ENCODE measurements around the gene SHF. TPM values are rescaled to one million over a fixed set of nuclear protein-coding genes. Genes with fewer than 3 reads are reported as not detected.

SHF gene
- total and polyA plus RNA-seq, 2 of the 8 experiments (the other 6 are each of a cell fraction or from before 2014, with no cell fraction given) = 13.1 to 26.7 TPM

- no peak overlapping the region for H3K18ac ChIP-seq (ENCODE audit: extremely low read depth, low read length)
- peaks cover 5% of the 10 kb centered on the region; the same call in 1 of the 2 replicates for H3K23me2 ChIP-seq (ENCODE audit: low read depth, low read length)
- H3K4me1 ChIP-seq (replicated peaks in 1 of 4; ENCODE audit: control insufficient read depth in 3 of 4, insufficient read depth in 4 of 4, low read length in 3 of 4) = no peaks in the 10 kb centered on the region
- 0% methylated on average over 2 of the region's 2 CpGs; no CpG with 5 or more reads in 1 of the 2 experiments for WGBS, 2 experiments (ENCODE audit: extremely low coverage in 1 of 2, insufficient coverage in 1 of 2, insufficient read length in 1 of 2, insufficient replicate concordance in 2 of 2, low coverage in 1 of 2, low lambda C conversion rate in 2 of 2, missing lambda C conversion rate in 1 of 2)
- POLR2A ChIA-PET (ENCODE audit: partially characterized antibody) = interaction anchor here (1.4 to 2.2 kb wide), 4 partner anchors 14 to 198 kb away, joined by 3 to 6 read pairs (median 4); partner anchors contain the start of gene SHF
- H4K20me1 ChIP-seq (replicated peaks in 1 of 2; ENCODE audit: control insufficient read depth in 1 of 2, insufficient read depth in 2 of 2, low read length in 2 of 2) = no peaks in the 10 kb centered on the region
- CTCF ChIA-PET (ENCODE audit: partially characterized antibody) = interaction anchor here (0.5 to 39.2 kb wide), 41 partner anchors 9 to 477 kb away, joined by 3 to 1117 read pairs (median 4); partner anchors contain the start of genes DUOX2, GATM, SHF and SLC28A2
- no peak overlapping the region for H3K27ac ChIP-seq (ENCODE audit: low read depth, low read length)
- no peak overlapping the region for H3K4ac ChIP-seq (replicated peaks; ENCODE audit: insufficient read length, low read depth, low read length)
- no peak overlapping the region for H3K56ac ChIP-seq (replicated peaks; ENCODE audit: insufficient read length, low read depth, low read length)
- no peaks in the 10 kb centered on the region for H3K27me3 ChIP-seq (replicated peaks in 1 of 4; ENCODE audit: control insufficient read depth in 3 of 4, extremely low read depth in 1 of 4, insufficient read depth in 3 of 4, low read length in 3 of 4)
- peak overlapping the region; percentile 59; the same call in 1 of the 2 replicates for H2AFZ ChIP-seq (ENCODE audit: low read length)
- H4K91ac ChIP-seq (replicated peaks; ENCODE audit: insufficient read length, low read length) = no peak overlapping the region
- no peak overlapping the region for H2BK20ac ChIP-seq (ENCODE audit: low read length)
- no peaks in the 10 kb centered on the region for H3K79me2 ChIP-seq (ENCODE audit: control insufficient read depth in 1 of 2, insufficient read depth in 2 of 2, low read length in 2 of 2)
- H3K79me1 ChIP-seq (ENCODE audit: low read depth, low read length) = no peaks in the 10 kb centered on the region
- H4K5ac ChIP-seq (ENCODE audit: insufficient read length, low read depth, low read length) = no peak overlapping the region
- no peak overlapping the region for H3K23ac ChIP-seq (ENCODE audit: insufficient read length)
- no peak overlapping the region for H2BK15ac ChIP-seq (ENCODE audit: low read length)
- H2BK12ac ChIP-seq (ENCODE audit: low read depth, low read length) = no peak overlapping the region
- no peak overlapping the region for H3K14ac ChIP-seq (ENCODE audit: insufficient read length)
- H3K9me3 ChIP-seq (ENCODE audit: insufficient read depth in 2 of 2, low read depth in 1 of 2, low read length in 1 of 2) = no peaks in the 10 kb centered on the region
- H3K4me2 ChIP-seq (ENCODE audit: insufficient read depth in 1 of 2, low read depth in 2 of 2, low read length in 2 of 2) = no peak overlapping the region
- no peak overlapping the region for H2BK120ac ChIP-seq (replicated peaks; ENCODE audit: low read depth, low read length)
- no peak overlapping the region for H3K9ac ChIP-seq (replicated peaks in 1 of 4; ENCODE audit: extremely low read depth in 1 of 4, low read depth in 3 of 4, low read length in 3 of 4)
- DNase-seq (ENCODE audit: low read depth in 1 of 2, low spot score in 2 of 2) (peak in 1 of 2 experiments; percentile 77), FAIRE-seq (peak; percentile 73)
- H3K36me3 ChIP-seq (ENCODE audit: control insufficient read depth in 2 of 4, insufficient read depth in 4 of 4, low read length in 3 of 4) = no peaks in the 10 kb centered on the region
- no peak overlapping the region for H2AK5ac ChIP-seq (ENCODE audit: low read depth, low read length)
- H2BK5ac ChIP-seq (ENCODE audit: low read depth, low read length) = no peak overlapping the region
- no peak overlapping the region for H3K4me3 ChIP-seq (ENCODE audit: extremely low read depth in 1 of 4, insufficient read depth in 2 of 4, low read depth in 3 of 4, low read length in 4 of 4)
- no peak overlapping the region for H4K8ac ChIP-seq (ENCODE audit: extremely low read depth, insufficient read depth, low read length)
- TF ChIP-seq SP1 (IDR thresholded peaks at IDR 0.05; ENCODE audit: low read depth, low read length) (0 out of 2 replicates have a peak, but pooled peaks have one; percentile 8), NRF1 (IDR thresholded peaks at IDR 0.05; ENCODE audit: low read depth, low read length) (no peak), CEBPB (IDR thresholded peaks at IDR 0.05; ENCODE audit: low read depth, low read length) (no peak), EZH2 (IDR thresholded peaks at IDR 0.05; ENCODE audit: low read depth, low read length, severe bottlenecking) (no peak), RXRA (IDR thresholded peaks at IDR 0.05; ENCODE audit: insufficient read depth, low read depth, low read length) (no peak), KDM1A (IDR thresholded peaks at IDR 0.05; ENCODE audit: borderline replicate concordance, low read length) (no peak), SP4 (IDR thresholded peaks at IDR 0.05; ENCODE audit: low read length) (no peak), RAD21 (IDR thresholded peaks at IDR 0.05 in 1 of 2, conservative IDR thresholded peaks at IDR 0.05 in 1 of 2; ENCODE audit: low read depth in 2 of 2, low read length in 2 of 2) (peak; percentile 95)
These were observed 17.4 kb upstream of the SHF start for GRCh38 chr15:45205192-45205591.
